H9 (cell line): ENCODE data around the gene C11orf21. TPM values are rescaled to one million over a fixed set of nuclear protein-coding genes. Genes with fewer than 3 reads are reported as not detected.

ENCODE experiments used
- DNase-seq: peaks from one replicate; pipeline ENCODE4 v3.0.0-alpha.2; 2017
- H2AFZ ChIP-seq: one replicate; pipeline ENCODE4 v1.6.1; 2013; ENCODE audit warnings: mild to moderate bottlenecking, low read length, control low read depth, moderate library complexity
- H2AK5ac ChIP-seq: 2 replicates; pipeline ENCODE4 v1.6.1; 2013; ENCODE audit warnings: low read length, control low read depth, mixed read lengths; ENCODE audit not compliant: insufficient read length
- H2BK120ac ChIP-seq: one replicate; pipeline ENCODE4 v1.6.1; 2013; ENCODE audit warnings: low read depth, mild to moderate bottlenecking, low read length, control low read depth, inconsistent platforms; ENCODE audit not compliant: poor library complexity, severe bottlenecking
- H2BK12ac ChIP-seq: 2 replicates; pipeline ENCODE4 v1.6.1; 2013; ENCODE audit warnings: low read length, control low read depth, mixed read lengths, low read depth; ENCODE audit not compliant: insufficient read length
- H2BK15ac ChIP-seq: 2 replicates; pipeline ENCODE4 v1.6.1; 2013; ENCODE audit warnings: low read depth, low read length, control low read depth
- H2BK20ac ChIP-seq: one replicate; pipeline ENCODE4 v1.6.1; 2013; ENCODE audit warnings: low read depth, mild to moderate bottlenecking, low read length, control low read depth, inconsistent platforms; ENCODE audit not compliant: poor library complexity, severe bottlenecking
- H2BK5ac ChIP-seq: 2 replicates; pipeline ENCODE4 v1.6.1; 2013; ENCODE audit warnings: low read length, control low read depth, mixed read lengths; ENCODE audit not compliant: insufficient read length
- H3K14ac ChIP-seq: 2 replicates; pipeline ENCODE4 v1.6.1; 2013; ENCODE audit warnings: low read length, control low read depth; ENCODE audit not compliant: insufficient read depth
- H3K18ac ChIP-seq: 2 replicates; pipeline ENCODE4 v1.6.1; 2013; ENCODE audit warnings: low read depth, mild to moderate bottlenecking, mixed read lengths, low read length, control low read depth; ENCODE audit not compliant: insufficient read length
- H3K23ac ChIP-seq: 2 replicates; pipeline ENCODE4 v1.6.1; 2013; ENCODE audit warnings: low read length, control low read depth, mixed read lengths, low read depth; ENCODE audit not compliant: insufficient read length
- H3K23me2 ChIP-seq: 2 replicates; pipeline ENCODE4 v1.6.1; 2013; ENCODE audit warnings: low read depth, mild to moderate bottlenecking, mixed read lengths, low read length, control low read depth; ENCODE audit not compliant: insufficient read length, poor library complexity, severe bottlenecking
- H3K27ac ChIP-seq: 2 replicates; pipeline ENCODE4 v1.5.1; 2013; ENCODE audit warnings: low read length, control low read depth, mixed read lengths, low read depth; ENCODE audit not compliant: insufficient read length
- H3K27me3 ChIP-seq: 2 replicates; pipeline ENCODE4 v1.6.1; 2013; ENCODE audit warnings: low read length, control low read depth, inconsistent platforms; ENCODE audit not compliant: insufficient read depth
- H3K4ac ChIP-seq: 2 replicates; pipeline ENCODE4 v1.6.1; 2013; ENCODE audit warnings: low read depth, mild to moderate bottlenecking, control low read depth, inconsistent platforms, low read length, moderate library complexity
- H3K4me1 ChIP-seq: 2 replicates; pipeline ENCODE4 v1.6.1; 2013; ENCODE audit warnings: low read length, control low read depth, inconsistent platforms; ENCODE audit not compliant: insufficient read depth
- H3K4me2 ChIP-seq: 2 replicates; pipeline ENCODE4 v1.6.1; 2013; ENCODE audit warnings: low read length, control low read depth, mixed read lengths; ENCODE audit not compliant: insufficient read length, insufficient read depth
- H3K56ac ChIP-seq: 2 replicates; pipeline ENCODE4 v1.6.1; 2013; ENCODE audit warnings: low read depth, mild to moderate bottlenecking, mixed read lengths, low read length, control low read depth; ENCODE audit not compliant: insufficient read length
- H3K79me1 ChIP-seq: 2 replicates; pipeline ENCODE4 v1.6.1; 2013; ENCODE audit warnings: low read depth, mild to moderate bottlenecking, moderate library complexity, low read length, control low read depth, inconsistent platforms; ENCODE audit not compliant: insufficient read depth, poor library complexity, severe bottlenecking
- H3K79me2 ChIP-seq: 2 replicates; pipeline ENCODE4 v1.6.1; 2013; ENCODE audit warnings: low read length, control low read depth, inconsistent platforms; ENCODE audit not compliant: insufficient read depth
- H3K9ac ChIP-seq: 2 replicates; pipeline ENCODE4 v1.6.1; 2013; ENCODE audit warnings: low read length, control low read depth, mixed read lengths; ENCODE audit not compliant: insufficient read length; ENCODE audit errors: extremely low read depth
- H3K9me3 ChIP-seq: one replicate; pipeline ENCODE4 v1.6.1; 2013; ENCODE audit warnings: low read depth, low read length, inconsistent platforms; ENCODE audit not compliant: control insufficient read depth
- H3T11ph ChIP-seq: one replicate; pipeline ENCODE4 v1.6.1; 2013; ENCODE audit warnings: mild to moderate bottlenecking, low read length, control low read depth, inconsistent platforms
- H4K20me1 ChIP-seq: one replicate; pipeline ENCODE4 v1.6.1; 2013; ENCODE audit not compliant: control insufficient read depth, insufficient read length, insufficient read depth
- H4K5ac ChIP-seq: 2 replicates; pipeline ENCODE4 v1.6.1; 2013; ENCODE audit warnings: low read depth, mild to moderate bottlenecking, mixed read lengths, low read length, control low read depth; ENCODE audit not compliant: insufficient read length
- H4K8ac ChIP-seq: replicated peaks from 2 replicates; pipeline ENCODE4 v1.6.1; 2013; ENCODE audit warnings: low read length, control low read depth, mixed read lengths, low read depth; ENCODE audit not compliant: insufficient read length
- H4K91ac ChIP-seq: 2 replicates; pipeline ENCODE4 v1.6.1; 2013; ENCODE audit warnings: low read depth, mild to moderate bottlenecking, moderate library complexity, mixed read lengths, low read length, control low read depth; ENCODE audit not compliant: insufficient read length
- H3K27ac Mint-ChIP-seq, 3 experiments: 2 replicates in 2 of 3; 3 replicates in 1 of 3; pipeline ENCODE4 v1.8.0; 2020 to 2021; ENCODE audit warnings: mixed read lengths in 3 of 3, mild to moderate bottlenecking in 1 of 3, moderate library complexity in 1 of 3
- H3K27me3 Mint-ChIP-seq: 2 replicates; pipeline ENCODE4 v1.8.0; 2021; ENCODE audit warnings: low read depth, mild to moderate bottlenecking, moderate library complexity, mixed read lengths
- H3K36me3 Mint-ChIP-seq, 3 experiments: 2 replicates in 2 of 3; 3 replicates in 1 of 3; pipeline ENCODE4 v1.8.0; 2020 to 2021; ENCODE audit warnings: low read depth in 3 of 3, mixed read lengths in 3 of 3; ENCODE audit not compliant: insufficient read depth in 1 of 3
- H3K4me1 Mint-ChIP-seq, 2 experiments: 2 replicates each; pipeline ENCODE4 v1.8.0; 2020; ENCODE audit warnings: mixed read lengths in 2 of 2
- H3K4me3 Mint-ChIP-seq, 2 experiments: 2 replicates in 1 of 2; 3 replicates in 1 of 2; pipeline ENCODE4 v1.8.0; 2020 to 2021; ENCODE audit warnings: mild to moderate bottlenecking in 2 of 2, mixed read lengths in 2 of 2, moderate library complexity in 1 of 2
- H3K9me3 Mint-ChIP-seq, 2 experiments: 2 replicates in 1 of 2; 3 replicates in 1 of 2; pipeline ENCODE4 v1.8.0; 2020; ENCODE audit warnings: mild to moderate bottlenecking in 2 of 2, mixed read lengths in 2 of 2, moderate library complexity in 1 of 2
- CTCF ChIP-seq: fragments of 200-600 bp; sonication (generic); conservative IDR thresholded peaks from 3 replicates; pipeline ENCODE4 v1.8.0; 2021; ENCODE audit warnings: antibody characterized with exemption, mild to moderate bottlenecking
- WGBS: extraction: QIAGEN DNeasy Blood & Tissue Kit; methylation state at CpG from one replicate; pipeline ENCODE4 v1.1.7; 2013; ENCODE audit warnings: missing lambda C conversion rate, low lambda C conversion rate, mixed read lengths; ENCODE audit not compliant: insufficient read length; ENCODE audit errors: extremely low coverage; 5-methylcytosine and 5-hydroxymethylcytosine counted together
- total RNA-seq: library from RNA; stranded (reverse); gene quantifications from 2 replicates; pipeline ENCODE4 v1.2.1, GENCODE V29; 2021

The C11orf21 gene
- total RNA-seq, 1 experiment from 2014 or later: not detected

- Histone ChIP-seq H3K9me3 (no peaks in the 10 kb centered on the region), H3K18ac (no peak overlapping the region), H2BK20ac (no peak overlapping the region), H3K4ac (no peak overlapping the region), H3K79me1 (no peaks in the 10 kb centered on the region), H3K23ac (no peak overlapping the region), H2BK12ac (no peak overlapping the region), H3K79me2 (no peaks in the 10 kb centered on the region), H3K9ac (no peak overlapping the region), H3K27ac (no peak overlapping the region), H4K8ac (no peak overlapping the region), H4K91ac (no peak overlapping the region), H3K27me3 (no peaks in the 10 kb centered on the region), H3K14ac (no peak overlapping the region; the same call in 1 of the 2 replicates), H3T11ph (no peak overlapping the region), H4K20me1 (no peaks in the 10 kb centered on the region), H2AK5ac (no peak overlapping the region), H2AFZ (no peak overlapping the region), H3K4me2 (no peak overlapping the region), H4K5ac (no peak overlapping the region), H2BK15ac (no peak overlapping the region), H3K4me1 (no peaks in the 10 kb centered on the region; the same call in 1 of the 2 replicates), H2BK120ac (no peak overlapping the region), H3K56ac (no peak overlapping the region), H3K23me2 (no peaks in the 10 kb centered on the region), H2BK5ac (no peak overlapping the region)
- no peak overlapping the region for H3K27ac Mint-ChIP-seq
- no peak overlapping the region for H3K4me3 Mint-ChIP-seq
- DNase-seq: no peak
- H3K36me3 Mint-ChIP-seq: no peaks in the 10 kb centered on the region
- H3K9me3 Mint-ChIP-seq: no peaks in the 10 kb centered on the region; a peak in 1 of 5 replicates
- peaks cover 6% of the 10 kb centered on the region; the same call in 1 of the 2 replicates for H3K27me3 Mint-ChIP-seq
- TF ChIP-seq CTCF: no peak
- WGBS: no CpG with 5 or more reads among the region's 16 CpGs
- peaks cover 0 to 5% of the 10 kb centered on the region in 2 experiments; a peak in 1 of 4 replicates for H3K4me1 Mint-ChIP-seq
Observed at GRCh38 chr11:2310786-2311352, 9.2 kb upstream of the C11orf21 start.
